ENCODE measurements around the gene ENTPD3.

ENTPD3 gene

GRCh38 chr3:40387001-40387894, at the start of gene ENTPD3:
Gene ENTPD3, plus strand, starts transcription at chr3:40387184. Its CDS starts 874 bp downstream, at chr3:40388058.
- no peak for DNase-seq (ENCODE audit: low read depth)
- H3K4me3 ChIP-seq (ENCODE audit: low read length), result peak within 1 kb of the TSS; percentile 55
- no peak for TF ChIP-seq CTCF (conservative IDR thresholded peaks at IDR 0.05; ENCODE audit: low read depth, low read length)

GRCh38 chr3:40339871-40340270, 47.1 kb upstream of the ENTPD3 start:
- no peak overlapping the region for H3K4me3 ChIP-seq (ENCODE audit: low read length)
- TF ChIP-seq CTCF (conservative IDR thresholded peaks at IDR 0.05; ENCODE audit: low read depth, low read length), result no peak
- DNase-seq (ENCODE audit: low read depth), result no peak

GRCh38 chr3:40340541-40341170, 46.3 kb upstream of the ENTPD3 start:
- no peak for DNase-seq (ENCODE audit: low read depth)
- no peak overlapping the region for H3K4me3 ChIP-seq (ENCODE audit: low read length)
- no peak for TF ChIP-seq CTCF (conservative IDR thresholded peaks at IDR 0.05; ENCODE audit: low read depth, low read length)

GRCh38 chr3:40341671-40342070, 45.3 kb upstream of the ENTPD3 start:
- TF ChIP-seq CTCF (conservative IDR thresholded peaks at IDR 0.05; ENCODE audit: low read depth, low read length), result no peak
- no peak for DNase-seq (ENCODE audit: low read depth)
- no peak overlapping the region for H3K4me3 ChIP-seq (ENCODE audit: low read length)

GRCh38 chr3:40350529-40350928, 36.5 kb upstream of the ENTPD3 start:
- TF ChIP-seq CTCF (conservative IDR thresholded peaks at IDR 0.05; ENCODE audit: low read depth, low read length), result no peak
- H3K4me3 ChIP-seq (ENCODE audit: low read length), result no peak overlapping the region
- DNase-seq (ENCODE audit: low read depth), result no peak

- H3K4me3 ChIP-seq (ENCODE audit: low read length), result no peak overlapping the region
- TF ChIP-seq CTCF (conservative IDR thresholded peaks at IDR 0.05; ENCODE audit: low read depth, low read length), result no peak
- no peak for DNase-seq (ENCODE audit: low read depth)
Measured at GRCh38 chr3:40355410-40355809, 31.6 kb upstream of the ENTPD3 start.
